ENCODE measurements around the gene UBE2D3.

DNA sequence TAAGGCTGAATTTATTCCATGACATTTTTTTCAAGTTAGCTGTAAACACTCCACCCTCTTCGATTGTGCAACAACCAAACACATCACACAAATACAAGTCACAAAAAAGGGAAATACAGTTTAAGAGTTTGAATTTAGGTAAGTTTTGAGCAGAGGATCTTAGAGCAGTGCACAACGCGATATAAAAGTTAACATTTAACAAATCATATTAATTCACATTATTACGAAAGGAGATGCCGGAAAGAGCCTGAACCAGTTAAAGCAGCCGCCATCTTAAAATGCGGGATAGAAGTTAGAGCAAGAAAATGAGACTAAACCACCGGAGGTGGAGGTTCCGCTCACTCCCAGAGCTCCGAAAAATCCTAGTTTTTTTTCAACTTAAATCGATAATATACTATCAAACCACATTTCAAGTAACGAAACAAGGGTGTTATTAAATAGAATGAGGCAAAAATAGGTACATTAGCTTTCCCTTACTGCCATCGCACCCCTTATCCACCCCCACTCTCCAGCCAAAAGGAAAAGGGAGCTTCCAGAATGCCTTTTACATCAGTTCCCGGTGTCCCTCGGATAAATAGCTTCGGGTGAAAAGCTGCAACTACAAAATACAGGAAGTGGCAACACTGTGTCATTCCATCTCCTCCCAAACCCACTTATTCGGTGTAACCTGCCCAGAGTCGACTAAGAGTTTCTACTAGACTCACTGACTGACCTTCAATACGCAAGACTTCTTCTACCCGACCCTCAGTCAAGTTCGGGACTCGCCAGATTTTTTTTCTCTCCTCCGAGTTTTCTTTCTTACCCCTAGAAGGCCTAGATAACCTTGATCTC is 1.9 kb downstream of the UBE2D3 start:
- TF ChIP-seq, protein P1, sequence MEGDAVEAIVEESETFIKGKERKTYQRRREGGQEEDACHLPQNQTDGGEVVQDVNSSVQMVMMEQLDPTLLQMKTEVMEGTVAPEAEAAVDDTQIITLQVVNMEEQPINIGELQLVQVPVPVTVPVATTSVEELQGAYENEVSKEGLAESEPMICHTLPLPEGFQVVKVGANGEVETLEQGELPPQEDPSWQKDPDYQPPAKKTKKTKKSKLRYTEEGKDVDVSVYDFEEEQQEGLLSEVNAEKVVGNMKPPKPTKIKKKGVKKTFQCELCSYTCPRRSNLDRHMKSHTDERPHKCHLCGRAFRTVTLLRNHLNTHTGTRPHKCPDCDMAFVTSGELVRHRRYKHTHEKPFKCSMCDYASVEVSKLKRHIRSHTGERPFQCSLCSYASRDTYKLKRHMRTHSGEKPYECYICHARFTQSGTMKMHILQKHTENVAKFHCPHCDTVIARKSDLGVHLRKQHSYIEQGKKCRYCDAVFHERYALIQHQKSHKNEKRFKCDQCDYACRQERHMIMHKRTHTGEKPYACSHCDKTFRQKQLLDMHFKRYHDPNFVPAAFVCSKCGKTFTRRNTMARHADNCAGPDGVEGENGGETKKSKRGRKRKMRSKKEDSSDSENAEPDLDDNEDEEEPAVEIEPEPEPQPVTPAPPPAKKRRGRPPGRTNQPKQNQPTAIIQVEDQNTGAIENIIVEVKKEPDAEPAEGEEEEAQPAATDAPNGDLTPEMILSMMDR (IDR thresholded peaks at IDR 0.05), result no peak
- TF ChIP-seq POLR2AphosphoS5 (IDR thresholded peaks at IDR 0.05), result no peak

Measured in suprapubic skin (tissue), 3 donors.